ENCODE results near the gene NCAM1. TPM values are rescaled to one million over a fixed set of nuclear protein-coding genes. Genes with fewer than 3 reads are reported as not detected.

Gene NCAM1
- total RNA-seq, 1 donor from 2014 or later: 1.8 TPM

DNA sequence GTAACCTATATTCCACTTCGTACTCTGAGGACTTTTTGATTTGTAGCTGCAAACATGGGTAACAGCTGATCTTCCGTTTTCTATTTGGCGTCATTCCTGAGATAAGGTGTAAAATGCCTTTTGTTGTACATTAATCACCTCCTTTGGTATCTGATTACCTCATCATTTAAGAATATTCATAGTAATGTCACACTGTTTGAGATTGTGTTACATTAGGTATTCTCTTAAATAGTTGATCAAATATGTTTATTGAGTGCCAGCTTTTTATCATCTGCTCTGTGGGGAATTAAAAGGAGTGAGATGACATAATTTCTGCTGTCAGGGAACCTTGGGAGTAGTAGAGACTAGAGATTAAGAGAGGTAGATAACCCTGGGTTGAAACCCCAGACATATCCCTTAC, 5.9 kb downstream of the NCAM1 start:
- DNase-seq (ENCODE audit: extremely low read depth, low read depth, low spot score): no peak

DNA sequence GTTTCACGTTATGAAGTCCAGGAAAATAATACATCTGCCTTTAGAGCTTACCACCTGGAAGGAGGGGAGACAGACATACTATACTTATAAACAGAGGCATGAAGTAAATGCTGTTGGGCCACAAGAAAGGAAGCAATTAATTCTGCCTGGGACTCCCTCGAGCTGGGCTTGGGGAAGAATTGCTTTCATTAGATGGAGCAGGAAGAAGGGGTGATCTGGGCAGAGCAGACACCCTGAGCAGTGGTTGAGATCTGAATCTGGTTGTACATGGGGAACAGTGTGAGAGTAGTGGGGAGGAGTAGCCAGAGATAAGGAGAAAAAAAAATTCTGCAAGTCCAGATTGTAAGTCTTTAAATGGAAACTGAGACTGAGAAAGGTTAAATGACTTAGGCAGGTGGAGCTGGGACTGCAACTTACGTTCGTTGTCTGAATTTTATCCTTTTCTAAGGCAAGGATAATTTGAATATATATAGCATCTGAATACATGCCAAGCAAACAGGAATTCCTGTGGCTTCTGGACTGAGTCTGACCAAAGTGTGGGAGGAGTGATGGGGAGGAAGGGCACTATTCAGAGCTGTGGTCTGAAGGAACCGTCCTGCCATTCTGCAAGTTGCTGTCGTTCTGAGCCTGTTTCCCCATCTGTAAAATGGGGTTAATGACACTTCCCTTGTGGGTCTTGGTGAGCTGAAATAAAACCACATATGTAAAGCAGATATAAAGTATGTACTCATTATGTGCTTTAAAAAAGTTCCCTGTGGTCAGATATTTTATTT, 7.9 kb downstream of the NCAM1 start:
- DNase-seq (ENCODE audit: extremely low read depth, low read depth, low spot score): no peak

DNA sequence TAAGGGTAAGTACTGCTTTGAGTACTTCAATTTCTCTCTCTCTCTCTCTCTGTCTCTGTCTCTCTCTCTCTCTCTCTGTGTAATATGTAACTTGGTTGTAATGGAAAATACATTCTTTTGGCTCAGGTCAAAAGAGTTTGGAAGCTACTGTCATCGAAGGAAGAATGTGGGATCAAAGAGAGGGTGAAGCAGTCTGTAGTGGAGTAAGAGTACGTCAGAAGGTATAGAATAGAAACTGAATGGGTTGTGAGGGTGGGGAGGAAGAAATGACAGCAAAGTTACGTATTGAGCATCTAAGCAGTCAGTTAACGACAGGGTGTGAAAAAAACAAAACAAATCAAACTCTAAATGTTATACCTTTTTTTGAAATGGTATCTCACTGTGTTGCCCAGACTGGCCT, 10.0 kb downstream of the NCAM1 start:
- no peak for DNase-seq (ENCODE audit: extremely low read depth, low read depth, low spot score)

DNA sequence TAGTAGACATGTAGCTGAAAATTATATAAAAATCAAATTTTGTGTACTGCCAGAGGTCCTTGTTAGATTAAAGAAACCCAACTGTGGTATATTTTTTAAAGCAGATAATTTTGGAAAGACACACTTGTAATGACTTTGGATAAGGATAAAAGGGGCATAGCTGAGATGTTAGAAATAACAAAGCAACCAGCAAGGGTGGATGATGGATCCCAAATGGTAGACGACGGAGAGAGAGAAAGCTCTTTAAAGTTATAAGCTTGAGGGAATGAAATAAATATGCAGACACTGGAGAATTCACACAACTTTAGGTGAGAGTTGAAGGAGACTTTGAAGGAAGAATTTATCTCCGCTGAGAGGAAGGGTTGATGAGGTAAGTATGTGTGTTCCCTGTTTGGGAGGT, 10.6 kb downstream of the NCAM1 start:
- DNase-seq (ENCODE audit: extremely low read depth, low read depth, low spot score): no peak

DNA sequence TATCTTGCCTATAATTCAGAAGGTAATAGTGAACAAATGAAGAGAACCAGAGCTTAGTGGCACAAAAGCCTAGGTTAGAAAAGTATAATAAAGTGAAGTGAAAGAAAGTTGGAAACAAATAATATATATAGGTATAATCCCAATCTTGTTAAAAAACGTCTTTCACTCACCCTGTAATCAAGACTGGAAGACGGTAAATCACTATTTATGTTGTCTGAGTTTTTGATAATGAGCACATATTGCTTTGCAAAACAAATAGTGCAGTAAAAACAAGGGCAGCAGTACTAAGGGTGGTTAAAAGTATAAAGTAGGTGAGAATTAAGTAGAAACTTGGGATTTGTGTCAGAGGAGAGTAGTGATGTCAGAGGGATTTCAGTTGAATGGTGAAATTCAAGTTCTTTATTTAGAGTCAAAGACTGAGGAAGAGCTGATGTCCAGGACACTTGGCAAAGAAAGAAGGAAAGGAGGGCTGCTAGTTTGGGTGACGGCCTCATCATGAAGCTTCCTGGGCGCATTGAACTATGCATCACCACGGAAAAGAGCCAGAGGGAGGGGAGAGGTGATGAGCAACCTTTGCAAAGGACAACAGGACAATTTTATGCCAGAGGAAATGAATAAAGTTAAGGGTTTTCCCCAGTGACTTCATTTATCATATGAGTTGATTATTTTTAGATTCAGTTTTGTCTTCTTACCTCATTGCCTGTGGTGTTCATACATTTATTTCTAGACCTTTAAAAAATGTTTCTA, 11.4 kb downstream of the NCAM1 start:
- no peak for DNase-seq (ENCODE audit: extremely low read depth, low read depth, low spot score)

DNA sequence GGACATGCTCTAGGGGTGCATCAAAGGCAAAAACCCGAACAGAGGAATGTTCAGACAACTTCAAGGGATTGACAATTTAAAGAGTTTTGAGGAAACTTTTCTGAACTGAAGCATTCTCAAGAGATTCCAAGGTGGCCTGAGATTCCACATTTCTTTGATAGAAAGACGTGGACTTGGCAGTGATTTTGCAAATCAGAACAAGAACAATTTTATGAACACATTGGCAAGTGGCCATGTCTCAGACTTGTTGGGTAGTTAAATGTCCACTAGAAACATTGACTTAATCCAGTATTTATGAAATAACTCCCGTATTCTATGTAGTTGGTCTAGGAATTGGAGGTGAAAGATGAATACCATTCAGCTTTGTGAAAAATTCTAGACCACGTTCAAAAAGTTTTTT, 13.8 kb downstream of the NCAM1 start:
- DNase-seq (ENCODE audit: extremely low read depth, low read depth, low spot score): no peak

DNA sequence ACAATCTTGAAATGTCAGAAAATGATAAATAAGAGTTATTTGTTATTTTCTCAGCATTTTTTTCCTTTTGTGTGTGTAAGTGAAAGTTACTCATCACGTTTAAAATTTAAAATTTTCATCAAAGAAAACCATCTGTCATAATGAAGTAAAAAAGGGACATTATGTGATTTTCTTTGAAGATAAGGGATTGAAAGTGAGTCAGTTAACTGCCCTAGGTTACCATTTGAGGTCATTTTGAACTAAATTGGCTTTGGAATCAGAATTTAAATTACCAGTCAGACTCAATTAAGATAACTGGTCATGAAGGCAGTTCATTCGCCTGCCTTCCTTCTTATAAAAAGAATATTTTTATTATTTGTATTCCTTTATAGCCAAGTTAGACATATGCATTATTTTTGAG, 14.3 kb downstream of the NCAM1 start:
- DNase-seq (ENCODE audit: extremely low read depth, low read depth, low spot score): no peak

DNA sequence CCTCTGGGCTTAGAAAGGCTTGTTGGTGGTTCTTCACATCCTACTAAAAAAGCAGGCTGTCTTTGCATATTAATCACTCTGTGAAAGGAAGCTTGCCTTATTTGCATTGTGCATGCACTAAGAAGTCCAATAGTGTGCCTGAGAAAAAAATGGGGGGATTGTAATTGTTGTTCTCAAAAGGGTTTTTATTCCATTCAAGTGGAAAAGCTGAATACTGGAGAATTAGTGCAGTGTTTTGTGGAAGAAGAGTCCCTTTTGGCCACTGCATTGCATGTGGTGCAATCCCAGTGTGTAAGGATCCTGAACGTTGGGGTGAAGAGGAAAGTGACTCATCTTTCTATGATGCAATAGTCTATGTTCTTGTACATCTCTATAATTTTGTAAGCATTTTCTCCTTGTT, 16.5 kb downstream of the NCAM1 start:
- DNase-seq (ENCODE audit: extremely low read depth, low read depth, low spot score): no peak

DNA sequence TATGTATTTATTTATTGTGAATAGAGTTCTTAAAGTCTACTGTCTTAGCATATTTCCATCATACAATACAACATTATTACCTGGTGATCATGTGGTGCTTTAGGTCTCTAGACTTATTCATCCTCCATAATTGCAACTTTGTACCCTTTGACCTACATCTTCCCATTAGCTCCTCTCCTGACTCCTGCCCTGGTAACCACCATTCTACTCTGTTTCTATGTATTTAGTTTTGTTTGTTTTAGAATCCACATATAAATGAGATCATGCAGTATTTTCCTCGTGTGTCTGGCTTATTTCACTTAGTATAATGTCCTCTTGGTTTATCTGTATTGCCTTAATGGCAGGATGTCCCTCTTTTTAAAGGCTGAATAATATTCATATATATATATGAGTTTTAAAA, 22.7 kb downstream of the NCAM1 start:
- no peak for DNase-seq (ENCODE audit: extremely low read depth, low read depth, low spot score)

DNA sequence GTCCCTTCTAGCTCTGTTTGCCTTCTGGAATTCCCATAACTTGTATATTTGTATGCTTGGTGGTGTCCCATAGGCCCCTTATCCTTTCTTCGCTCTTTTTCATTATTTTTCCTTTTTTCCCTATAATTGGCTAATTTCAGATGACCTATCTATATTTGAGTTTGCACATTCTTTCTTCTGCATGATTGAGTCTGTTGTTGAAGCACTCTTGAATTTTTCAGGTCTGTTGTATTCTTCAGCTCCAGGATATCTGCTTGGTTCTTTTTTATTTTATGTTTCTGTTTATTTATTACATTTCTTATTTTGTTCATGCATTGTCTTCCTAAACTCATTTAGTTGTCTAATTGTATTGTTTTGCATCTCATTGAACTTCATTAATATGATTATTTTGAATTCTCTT, 28.0 kb downstream of the NCAM1 start:
- DNase-seq (ENCODE audit: extremely low read depth, low read depth, low spot score): no peak

DNA sequence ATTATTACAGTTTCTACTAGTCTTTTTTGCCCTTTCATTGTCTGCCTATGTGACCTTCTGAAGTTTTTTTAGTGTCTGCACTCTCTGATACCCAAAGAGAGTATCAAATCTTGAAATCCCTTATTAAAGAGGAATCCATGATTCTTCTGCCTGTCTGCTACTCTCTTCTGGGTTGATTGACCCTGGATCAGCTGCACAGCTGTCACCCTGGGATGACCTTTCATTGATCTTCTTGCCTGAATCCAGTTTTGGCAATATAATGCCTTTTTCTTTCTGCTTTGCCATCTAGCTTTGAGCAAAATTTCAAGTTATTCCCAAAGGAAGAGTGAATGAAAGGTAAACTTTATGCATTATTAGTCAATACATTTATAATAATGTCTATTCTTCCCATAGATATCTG, 32.6 kb downstream of the NCAM1 start:
- DNase-seq (ENCODE audit: extremely low read depth, low read depth, low spot score): no peak

DNA sequence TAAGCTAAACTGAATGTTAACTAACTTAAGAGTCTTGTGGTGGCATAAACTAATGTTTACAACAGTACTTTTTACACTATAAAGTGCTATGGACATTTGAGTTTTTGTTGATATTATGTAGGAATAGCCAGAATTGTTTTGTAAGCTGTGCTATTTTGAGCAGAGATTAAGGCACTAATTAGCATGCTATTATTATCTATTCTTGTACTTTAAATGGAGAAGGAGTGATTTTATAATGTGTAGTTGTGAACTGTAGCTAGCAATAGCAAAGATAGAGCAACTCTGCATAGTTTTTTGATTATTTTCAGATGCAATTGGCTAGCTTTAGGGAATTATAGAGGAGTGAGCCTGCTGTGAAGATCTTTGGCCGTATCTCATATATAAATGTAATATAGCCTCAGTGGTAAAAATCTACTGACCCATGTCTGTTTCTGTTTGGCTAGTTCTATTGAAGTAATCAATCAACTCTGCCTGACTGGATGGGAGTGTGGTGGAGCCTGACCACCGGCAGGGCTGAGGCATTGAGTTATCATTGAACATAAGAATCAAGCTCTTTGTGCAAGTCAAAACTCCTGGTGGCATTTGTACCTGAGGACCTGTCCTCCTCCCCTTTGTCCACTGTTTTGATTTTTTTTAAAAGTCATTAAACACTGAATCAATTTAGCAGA, 34.3 kb downstream of the NCAM1 start:
- DNase-seq (ENCODE audit: extremely low read depth, low read depth, low spot score): no peak

DNA sequence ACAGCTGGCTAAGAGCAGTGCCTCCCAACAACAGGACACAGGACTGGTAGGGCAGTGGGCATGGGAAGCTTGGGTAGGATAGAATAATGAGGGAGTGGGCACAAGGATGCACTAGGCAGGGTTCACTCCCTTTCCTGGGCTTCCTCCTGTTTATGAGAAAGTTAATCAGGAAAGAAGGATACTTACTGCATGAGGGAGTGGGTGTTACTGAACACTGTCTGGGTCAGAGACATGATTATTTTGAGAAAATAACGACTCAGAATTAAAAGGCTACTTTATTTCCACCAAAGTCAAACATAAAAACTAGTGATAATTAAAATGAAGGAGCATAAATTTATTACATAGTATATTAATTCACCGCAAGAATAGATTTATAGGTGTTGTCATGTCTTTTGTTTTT, 35.8 kb downstream of the NCAM1 start:
- DNase-seq (ENCODE audit: extremely low read depth, low read depth, low spot score): no peak

DNA sequence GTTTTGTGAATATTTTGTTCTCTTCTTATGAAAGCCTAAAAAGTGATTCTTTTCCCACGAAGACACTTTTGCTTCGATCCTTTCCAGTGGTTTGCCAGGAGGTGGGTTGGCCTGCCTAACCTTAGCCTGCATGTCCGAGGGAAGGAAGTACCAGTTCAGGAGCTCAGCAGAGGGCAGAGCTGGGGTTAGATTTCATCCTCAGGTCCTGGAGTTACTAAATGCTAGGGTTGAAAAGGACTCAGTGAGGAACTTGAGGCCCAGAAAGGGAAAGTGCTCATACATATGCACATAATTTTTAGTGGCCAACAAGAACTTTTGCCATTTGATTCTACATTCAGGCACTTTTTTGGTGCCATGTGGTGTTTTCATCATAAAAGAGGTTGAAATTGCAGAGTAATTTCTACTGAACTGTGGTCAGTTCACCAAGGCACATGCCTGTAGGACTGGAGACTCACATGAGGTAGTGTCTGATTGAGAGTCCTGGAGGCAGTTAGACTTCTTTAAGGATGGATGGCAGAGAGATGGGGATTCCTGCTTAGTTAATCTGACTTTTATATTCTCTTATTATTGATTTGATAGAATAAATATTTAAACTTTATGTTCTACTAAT, 36.7 kb downstream of the NCAM1 start:
- DNase-seq (ENCODE audit: extremely low read depth, low read depth, low spot score): no peak

DNA sequence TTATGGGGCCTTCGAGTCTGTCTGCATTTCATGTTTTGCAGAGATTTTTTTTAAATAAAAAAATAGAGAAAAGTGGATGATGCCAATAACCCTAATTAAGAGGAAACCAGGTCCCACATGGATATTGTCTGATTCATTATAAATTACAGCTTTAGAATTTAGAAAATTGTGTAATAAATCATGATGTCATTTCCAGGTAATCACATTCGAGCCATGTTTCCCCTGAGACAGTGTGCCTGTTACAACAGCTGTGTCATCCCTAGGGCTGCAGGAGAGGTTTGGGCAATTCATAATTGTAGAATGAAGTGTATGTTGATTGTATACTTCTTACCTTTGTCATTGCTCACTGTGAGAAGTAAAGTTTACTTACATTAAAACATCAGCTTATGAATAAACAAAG, 38.3 kb downstream of the NCAM1 start:
- no peak for DNase-seq (ENCODE audit: extremely low read depth, low read depth, low spot score)

DNA sequence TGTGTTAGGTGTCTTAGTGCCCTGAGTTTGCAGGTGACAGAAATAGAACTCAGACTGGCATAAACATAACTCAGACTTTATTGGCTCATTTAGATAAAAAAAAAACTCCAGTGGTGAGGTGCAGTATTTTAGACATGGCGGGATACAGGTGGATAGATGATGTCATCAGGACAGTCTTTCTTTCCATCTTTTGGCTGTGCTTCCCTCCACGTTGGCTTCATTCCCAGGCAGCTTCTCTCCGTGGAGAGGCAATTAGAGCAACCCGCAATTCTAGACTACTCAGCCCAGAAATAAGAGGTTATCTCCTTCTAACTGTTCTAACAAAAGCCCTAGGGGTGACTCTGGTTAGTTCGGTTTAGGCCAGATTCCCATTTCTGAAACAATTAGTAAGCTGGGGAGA, 40.5 kb downstream of the NCAM1 start:
- no peak for DNase-seq (ENCODE audit: extremely low read depth, low read depth, low spot score)

DNA sequence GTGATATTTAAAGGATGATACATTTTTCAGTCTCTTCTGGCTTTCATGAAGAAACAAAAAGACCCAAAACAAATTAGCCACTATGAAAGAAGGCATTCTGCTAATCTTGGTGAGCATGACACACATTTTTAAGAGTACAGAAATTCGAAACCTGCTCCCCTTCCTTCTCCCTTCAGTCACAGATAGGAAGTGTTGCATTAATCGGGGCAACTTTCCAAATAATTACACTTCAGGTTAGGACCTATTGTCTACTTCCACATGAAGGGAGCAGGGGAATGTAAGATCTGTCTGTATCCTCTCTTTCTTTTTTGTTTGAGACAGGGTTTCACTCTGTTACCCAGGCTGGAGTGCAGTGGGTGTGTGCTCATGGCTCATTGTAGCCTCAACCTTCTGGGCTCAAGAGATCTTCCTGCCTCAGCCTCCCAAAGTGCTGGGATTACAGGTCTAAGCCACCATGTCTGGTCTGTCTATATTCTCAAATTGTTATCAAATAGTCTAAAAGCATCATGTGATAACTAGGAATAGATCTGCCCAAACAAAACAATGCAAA, 45.8 kb downstream of the NCAM1 start:
- no peak for DNase-seq (ENCODE audit: extremely low read depth, low read depth, low spot score)

DNA sequence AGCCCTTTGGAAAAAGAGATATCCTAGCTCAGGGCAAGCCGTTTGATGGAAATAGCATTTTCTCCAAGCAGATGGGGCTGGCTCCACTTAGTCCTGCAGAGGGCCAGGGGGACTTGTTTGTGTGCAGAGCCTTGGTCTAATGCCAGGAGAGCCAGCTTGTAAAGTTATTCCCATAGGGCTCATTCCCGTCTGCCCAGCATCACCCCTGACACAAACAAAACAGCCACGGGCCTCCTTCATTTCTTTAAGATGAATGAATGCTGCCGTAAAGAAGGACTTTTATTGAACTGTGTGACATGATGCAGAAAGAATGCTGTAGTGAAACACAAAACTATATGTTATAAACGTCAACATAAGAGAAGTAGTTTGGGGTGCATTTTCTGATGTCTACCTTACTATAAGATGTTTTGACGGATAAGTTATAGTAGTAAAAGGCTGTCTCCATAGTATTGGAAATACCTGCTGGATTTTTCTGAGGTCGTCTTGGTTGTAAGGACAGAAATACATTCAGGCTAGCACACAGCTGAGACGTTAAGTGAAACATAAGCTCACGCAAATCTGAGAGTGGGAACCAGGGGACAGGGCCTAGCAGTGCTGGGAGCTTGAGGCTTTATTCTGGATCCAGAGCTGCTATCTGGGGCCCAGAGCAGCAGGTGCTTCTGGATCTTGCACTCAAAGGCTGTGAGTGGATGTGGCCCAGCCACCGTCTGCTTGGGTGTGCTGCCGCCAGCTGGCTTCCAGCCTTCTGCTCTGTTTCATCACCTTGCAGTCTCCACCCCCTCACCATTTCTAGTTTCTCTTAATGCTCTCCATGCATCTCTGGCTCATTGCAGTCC, 53.3 kb downstream of the NCAM1 start:
- no peak for DNase-seq (ENCODE audit: extremely low read depth, low read depth, low spot score)

DNA sequence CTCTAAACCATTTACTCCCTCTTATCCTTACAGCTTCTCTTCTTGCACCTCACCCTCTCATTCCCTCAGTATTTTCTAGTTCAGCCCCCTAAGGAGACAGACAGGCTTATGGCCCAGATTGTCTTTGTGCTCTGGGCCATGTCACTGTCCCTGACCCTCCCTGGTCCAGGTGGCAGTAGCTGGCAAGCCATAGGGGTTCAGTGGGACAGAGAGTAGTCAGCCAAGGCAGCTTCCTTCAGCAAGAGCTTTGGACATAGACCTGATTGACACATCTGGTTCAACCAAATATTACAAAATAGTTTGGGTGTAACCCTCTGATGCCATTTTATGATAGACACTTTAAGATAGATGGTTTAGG, 53.9 kb downstream of the NCAM1 start:
- no peak for DNase-seq (ENCODE audit: extremely low read depth, low read depth, low spot score)

DNA sequence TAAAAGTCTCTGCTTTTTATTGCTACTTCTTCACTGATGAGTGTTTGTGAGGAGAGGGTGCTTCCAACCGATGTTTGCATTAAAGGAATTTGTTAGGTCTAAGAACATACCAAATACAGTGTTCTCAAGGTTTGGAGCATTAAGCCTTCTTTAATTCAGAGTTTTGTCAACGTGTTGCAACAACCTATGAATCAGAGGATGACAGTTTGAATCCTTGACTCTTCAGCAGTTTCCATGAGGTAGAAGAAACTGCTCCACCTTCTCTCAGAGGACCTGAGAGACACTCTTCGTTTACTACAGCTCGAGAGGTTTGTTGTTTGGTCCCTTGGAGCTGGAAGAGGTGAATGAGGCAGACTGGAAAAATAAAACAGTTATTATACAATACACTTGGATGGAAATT, 55.7 kb downstream of the NCAM1 start:
- no peak for DNase-seq (ENCODE audit: extremely low read depth, low read depth, low spot score)
